Gastroesophageal sphincter (tissue), 3 donors: ENCODE data around the gene PSMD1.

Experiments
- EP300 ChIP-seq: sonication (generic); formaldehyde crosslinking; IDR thresholded peaks from one replicate; pipeline ENCODE4 v1.6.1; 2017; ENCODE audit warnings: antibody characterized with exemption, mild to moderate bottlenecking
- POLR2A ChIP-seq, 2 donors: fragments of 450-650 bp; IDR thresholded peaks; one replicate each; pipeline ENCODE4 v1.6.1; 2017; ENCODE audit warnings: antibody characterized with exemption in 2 of 2, mild to moderate bottlenecking in 2 of 2, moderate library complexity in 1 of 2
- POLR2AphosphoS5 ChIP-seq: sonication (generic); formaldehyde crosslinking; IDR thresholded peaks from one replicate; pipeline ENCODE4 v1.6.1; 2017; ENCODE audit warnings: antibody characterized with exemption
- TF ChIP-seq, protein P1 (sequence below), 4 experiments: fragments of 200-600 bp in 2 of 4; fragments of 450-650 bp in 2 of 4; sonication (generic) in 1 of 4; IDR thresholded peaks; one replicate each; pipeline ENCODE4 v1.5.1; 2017 to 2019; ENCODE audit warnings: antibody characterized with exemption in 4 of 4, mild to moderate bottlenecking in 2 of 4, moderate library complexity in 2 of 4

DNA sequence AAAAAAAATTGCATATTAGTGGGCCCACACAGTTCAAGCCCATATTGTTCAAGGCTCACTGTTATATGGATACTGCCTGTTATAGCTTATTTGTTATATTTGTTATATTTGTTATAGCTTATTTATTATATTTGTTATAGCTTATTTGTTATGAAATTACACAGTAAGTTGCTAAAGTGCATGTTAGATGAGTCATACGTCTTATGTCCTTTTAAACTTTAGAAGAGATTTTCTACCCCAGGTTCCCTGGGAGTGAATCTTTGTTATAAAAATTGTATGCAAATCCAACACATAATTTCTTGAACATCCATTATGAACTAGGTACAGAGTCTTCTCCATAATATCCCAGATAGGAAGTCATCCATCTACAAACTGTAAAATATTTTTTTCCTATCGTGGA lies 46.1 kb downstream of the PSMD1 start:
- no peak for TF ChIP-seq POLR2A (IDR thresholded peaks at IDR 0.05)
- TF ChIP-seq, protein P1, sequence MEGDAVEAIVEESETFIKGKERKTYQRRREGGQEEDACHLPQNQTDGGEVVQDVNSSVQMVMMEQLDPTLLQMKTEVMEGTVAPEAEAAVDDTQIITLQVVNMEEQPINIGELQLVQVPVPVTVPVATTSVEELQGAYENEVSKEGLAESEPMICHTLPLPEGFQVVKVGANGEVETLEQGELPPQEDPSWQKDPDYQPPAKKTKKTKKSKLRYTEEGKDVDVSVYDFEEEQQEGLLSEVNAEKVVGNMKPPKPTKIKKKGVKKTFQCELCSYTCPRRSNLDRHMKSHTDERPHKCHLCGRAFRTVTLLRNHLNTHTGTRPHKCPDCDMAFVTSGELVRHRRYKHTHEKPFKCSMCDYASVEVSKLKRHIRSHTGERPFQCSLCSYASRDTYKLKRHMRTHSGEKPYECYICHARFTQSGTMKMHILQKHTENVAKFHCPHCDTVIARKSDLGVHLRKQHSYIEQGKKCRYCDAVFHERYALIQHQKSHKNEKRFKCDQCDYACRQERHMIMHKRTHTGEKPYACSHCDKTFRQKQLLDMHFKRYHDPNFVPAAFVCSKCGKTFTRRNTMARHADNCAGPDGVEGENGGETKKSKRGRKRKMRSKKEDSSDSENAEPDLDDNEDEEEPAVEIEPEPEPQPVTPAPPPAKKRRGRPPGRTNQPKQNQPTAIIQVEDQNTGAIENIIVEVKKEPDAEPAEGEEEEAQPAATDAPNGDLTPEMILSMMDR (IDR thresholded peaks at IDR 0.05) = no peak
- no peak for TF ChIP-seq EP300
- no peak for TF ChIP-seq POLR2AphosphoS5
